22Rv1 (cell line): Measurements from ENCODE around the gene ATP1A1.

Experiments used
- H3K27ac ChIP-seq: fragments of 450-650 bp; 2 replicates; pipeline ENCODE4 v1.5.1; 2017
- CTCF ChIP-seq: fragments of 450-650 bp; IDR thresholded peaks from 2 replicates; pipeline ENCODE4 v1.5.1; 2017; ENCODE audit warnings: mild to moderate bottlenecking
- ZFX ChIP-seq: fragments of 450-650 bp; IDR thresholded peaks from 2 replicates; pipeline ENCODE4 v1.6.1; 2017; ENCODE audit warnings: antibody characterized with exemption, borderline replicate concordance

The ATP1A1 gene

GRCh38 chr1:116372651-116373430 lies at the start of gene ATP1A1:
Gene ATP1A1 (plus strand): TSS chr1:116373244. CDS start chr1:116373512, 268 bp downstream.
- TF ChIP-seq ZFX (no peak), CTCF (peak; percentile 20; the same call in 1 of the 2 replicates)
- H3K27ac ChIP-seq, result peak within 1 kb of the TSS; percentile 67

- no peak for TF ChIP-seq ZFX
- TF ChIP-seq CTCF, result no peak
- peak overlapping the region; percentile 36; the same call in 1 of the 2 replicates for H3K27ac ChIP-seq
Measured at GRCh38 chr1:116323491-116323890, 49.6 kb upstream of the ATP1A1 start.

- H3K27ac ChIP-seq, result no peak overlapping the region
- TF ChIP-seq CTCF, result no peak
- no peak for TF ChIP-seq ZFX
Measured at GRCh38 chr1:116324411-116324810, 48.6 kb upstream of the ATP1A1 start.

GRCh38 chr1:116325104-116325503 lies 47.9 kb upstream of the ATP1A1 start:
- no peak overlapping the region for H3K27ac ChIP-seq
- TF ChIP-seq ZFX (no peak), CTCF (no peak)

- no peak for TF ChIP-seq ZFX
- TF ChIP-seq CTCF, result no peak
- no peak overlapping the region for H3K27ac ChIP-seq
Measured at GRCh38 chr1:116325922-116326321, 47.1 kb upstream of the ATP1A1 start.

- no peak for TF ChIP-seq CTCF
- TF ChIP-seq ZFX, result no peak
- H3K27ac ChIP-seq, result no peak overlapping the region
Measured at GRCh38 chr1:116326486-116326885, 46.6 kb upstream of the ATP1A1 start.

GRCh38 chr1:116328671-116329070 lies 44.4 kb upstream of the ATP1A1 start:
- no peak for TF ChIP-seq ZFX
- no peak for TF ChIP-seq CTCF
- no peak overlapping the region for H3K27ac ChIP-seq
